Neuronal stem cell (in vitro differentiated cells): Measurements from ENCODE around the gene LMO4.

ENCODE experiments used
- DNase-seq: peaks from one replicate; pipeline ENCODE4 v3.0.0-alpha.2; 2013; ENCODE audit warnings: low spot score
- H2AFZ ChIP-seq: one replicate; pipeline ENCODE4 v1.6.1; 2013; ENCODE audit warnings: mild to moderate bottlenecking, low read length, inconsistent platforms
- H2AK5ac ChIP-seq: 2 replicates; pipeline ENCODE4 v1.6.1; 2013; ENCODE audit warnings: low read depth, mild to moderate bottlenecking, inconsistent platforms, low read length, moderate library complexity, mixed read lengths
- H2BK120ac ChIP-seq: 2 replicates; pipeline ENCODE4 v1.6.1; 2013; ENCODE audit warnings: low read depth, mild to moderate bottlenecking, inconsistent platforms, low read length, moderate library complexity, mixed read lengths
- H2BK12ac ChIP-seq: one replicate; pipeline ENCODE4 v1.6.1; 2013; ENCODE audit warnings: low read length, inconsistent platforms
- H2BK15ac ChIP-seq: 2 replicates; pipeline ENCODE4 v1.6.1; 2013; ENCODE audit warnings: mild to moderate bottlenecking, low read length, inconsistent platforms, mixed read lengths
- H2BK5ac ChIP-seq: one replicate; pipeline ENCODE4 v1.6.1; 2013; ENCODE audit warnings: inconsistent platforms, mild to moderate bottlenecking, low read length, moderate library complexity
- H3K14ac ChIP-seq: one replicate; pipeline ENCODE4 v1.6.1; 2013; ENCODE audit warnings: low read length, inconsistent platforms
- H3K18ac ChIP-seq: 2 replicates; pipeline ENCODE4 v1.6.1; 2013; ENCODE audit warnings: low read length, inconsistent platforms
- H3K23ac ChIP-seq: 2 replicates; pipeline ENCODE4 v1.6.1; 2013; ENCODE audit warnings: low read depth, mild to moderate bottlenecking, mixed read lengths, low read length, inconsistent platforms; ENCODE audit not compliant: poor library complexity
- H3K27ac ChIP-seq: replicated peaks from 3 replicates; pipeline ENCODE4 v1.5.1; 2013; ENCODE audit warnings: low read length, inconsistent platforms
- H3K27me3 ChIP-seq, 3 experiments: 2 replicates each; pipeline ENCODE4 v1.6.1; 2013; ENCODE audit warnings: low read length in 3 of 3, mild to moderate bottlenecking in 2 of 3, inconsistent platforms in 1 of 3, low read depth in 1 of 3, mixed read lengths in 1 of 3, moderate library complexity in 1 of 3; ENCODE audit not compliant: control insufficient read depth in 3 of 3, insufficient read depth in 3 of 3
- H3K36me3 ChIP-seq, 2 donors: replicated peaks in 1 of 2; 2 replicates each; pipeline ENCODE4 v1.6.1; 2013; ENCODE audit warnings: low read length in 2 of 2; ENCODE audit not compliant: control insufficient read depth in 2 of 2, insufficient read depth in 2 of 2
- H3K4ac ChIP-seq: 2 replicates; pipeline ENCODE4 v1.6.1; 2013; ENCODE audit warnings: inconsistent platforms, mild to moderate bottlenecking, low read length, moderate library complexity
- H3K4me1 ChIP-seq, 2 donors: 1 replicate in 1 of 2; 2 replicates in 1 of 2; pipeline ENCODE4 v1.6.1; 2013; ENCODE audit warnings: low read length in 2 of 2, low read depth in 1 of 2; ENCODE audit not compliant: control insufficient read depth in 2 of 2, insufficient read depth in 1 of 2
- H3K4me2 ChIP-seq: one replicate; pipeline ENCODE4 v1.6.1; 2013; ENCODE audit warnings: mild to moderate bottlenecking, low read length, inconsistent platforms; ENCODE audit not compliant: insufficient read depth, poor library complexity, severe bottlenecking
- H3K4me3 ChIP-seq, 2 donors: 2 replicates each; pipeline ENCODE4 v1.5.1; 2013; ENCODE audit warnings: low read length in 2 of 2, mild to moderate bottlenecking in 2 of 2, inconsistent platforms in 1 of 2, moderate library complexity in 1 of 2
- H3K79me1 ChIP-seq: one replicate; pipeline ENCODE4 v1.6.1; 2013; ENCODE audit warnings: low read depth, mild to moderate bottlenecking, inconsistent platforms, low read length, moderate library complexity
- H3K9ac ChIP-seq: one replicate; pipeline ENCODE4 v1.6.1; 2013; ENCODE audit warnings: mild to moderate bottlenecking, low read depth, low read length, inconsistent platforms; ENCODE audit not compliant: poor library complexity
- H3K9me3 ChIP-seq, 2 donors: replicated peaks in 1 of 2; 2 replicates each; pipeline versions ENCODE3 to v1.6.1; 2013; ENCODE audit warnings: low read length in 2 of 2, mild to moderate bottlenecking in 2 of 2, inconsistent platforms in 1 of 2, low read depth in 1 of 2, mixed read lengths in 1 of 2, moderate library complexity in 1 of 2; ENCODE audit not compliant: control insufficient read depth in 2 of 2, insufficient read depth in 1 of 2
- H4K8ac ChIP-seq: one replicate; pipeline ENCODE4 v1.6.1; 2013; ENCODE audit warnings: low read depth, mild to moderate bottlenecking, inconsistent platforms, low read length, moderate library complexity
- H4K91ac ChIP-seq: one replicate; pipeline ENCODE4 v1.6.1; 2013; ENCODE audit warnings: low read length, low read depth, mild to moderate bottlenecking, inconsistent platforms; ENCODE audit not compliant: poor library complexity
- WGBS, 2 donors: extraction: QIAGEN DNeasy Blood & Tissue Kit; methylation state at CpG; one replicate each; pipeline ENCODE4 v1.1.7; 2013; ENCODE audit warnings: missing lambda C conversion rate in 2 of 2, mixed read lengths in 1 of 2; ENCODE audit not compliant: insufficient read length in 2 of 2, insufficient replicate concordance in 1 of 2; ENCODE audit errors: extremely low coverage in 2 of 2; 5-methylcytosine and 5-hydroxymethylcytosine counted together

The LMO4 gene

GRCh38 chr1:87295445-87296110 lies 33.1 kb upstream of the LMO4 start:
- Histone ChIP-seq H3K18ac (no peak overlapping the region), H3K27me3 (peaks cover 0 to 20% (median 0%) of the 10 kb centered on the region in 3 experiments), H2BK5ac (no peak overlapping the region), H2AFZ (no peak overlapping the region), H3K27ac (no peak overlapping the region), H3K36me3 (no peaks in the 10 kb centered on the region), H2AK5ac (no peak overlapping the region), H3K4me2 (no peak overlapping the region), H3K79me1 (no peaks in the 10 kb centered on the region), H3K4ac (no peak overlapping the region), H3K23ac (no peak overlapping the region), H2BK15ac (no peak overlapping the region), H2BK120ac (no peak overlapping the region), H2BK12ac (no peak overlapping the region), H3K4me1 (peaks cover 0 to 13% of the 10 kb centered on the region in 2 donors), H4K8ac (no peak overlapping the region), H3K9ac (no peak overlapping the region), H3K14ac (no peak overlapping the region), H3K4me3 (no peak overlapping the region), H3K9me3 (no peaks in the 10 kb centered on the region), H4K91ac (no peak overlapping the region)
- DNase-seq = no peak
- no CpG with 5 or more reads among the region's 11 CpGs for WGBS, 2 donors

GRCh38 chr1:87296206-87296605 lies 32.5 kb upstream of the LMO4 start:
- H2BK5ac ChIP-seq = no peak overlapping the region
- no peak overlapping the region for H3K27ac ChIP-seq
- no peak overlapping the region for H3K23ac ChIP-seq
- H2BK120ac ChIP-seq = no peak overlapping the region
- DNase-seq = no peak
- H3K9ac ChIP-seq = no peak overlapping the region
- H4K91ac ChIP-seq = no peak overlapping the region
- no peak overlapping the region for H2AFZ ChIP-seq
- WGBS, 2 donors = no CpG with 5 or more reads among the region's 6 CpGs
- no peak overlapping the region for H3K4ac ChIP-seq
- no peak overlapping the region for H3K4me2 ChIP-seq
- H4K8ac ChIP-seq = no peak overlapping the region
- H3K36me3 ChIP-seq = no peaks in the 10 kb centered on the region
- H3K18ac ChIP-seq = no peak overlapping the region
- no peak overlapping the region for H2BK12ac ChIP-seq
- no peak overlapping the region for H3K14ac ChIP-seq
- no peaks in the 10 kb centered on the region for H3K79me1 ChIP-seq
- no peak overlapping the region for H2BK15ac ChIP-seq
- peaks cover 0 to 21% (median 0%) of the 10 kb centered on the region in 3 experiments for H3K27me3 ChIP-seq
- no peaks in the 10 kb centered on the region for H3K9me3 ChIP-seq
- no peak overlapping the region for H3K4me3 ChIP-seq
- peaks cover 0 to 13% of the 10 kb centered on the region in 2 donors for H3K4me1 ChIP-seq
- H2AK5ac ChIP-seq = no peak overlapping the region

GRCh38 chr1:87299661-87300060 lies 29.0 kb upstream of the LMO4 start:
- H3K4ac ChIP-seq = no peak overlapping the region
- no peak overlapping the region for H3K27ac ChIP-seq
- no peak overlapping the region for H2BK15ac ChIP-seq
- H2BK120ac ChIP-seq = no peak overlapping the region
- H2BK5ac ChIP-seq = no peak overlapping the region
- no CpG with 5 or more reads among the region's 1 CpG for WGBS, 2 donors
- peaks cover 0 to 35% (median 0%) of the 10 kb centered on the region in 3 experiments for H3K27me3 ChIP-seq
- no peak overlapping the region for H2BK12ac ChIP-seq
- no peak overlapping the region for H2AK5ac ChIP-seq
- no peak overlapping the region for H3K23ac ChIP-seq
- H2AFZ ChIP-seq = no peak overlapping the region
- H4K8ac ChIP-seq = no peak overlapping the region
- H3K9ac ChIP-seq = no peak overlapping the region
- no peak overlapping the region for H4K91ac ChIP-seq
- H3K4me1 ChIP-seq = peaks cover 0 to 7% of the 10 kb centered on the region in 2 donors
- H3K36me3 ChIP-seq = no peaks in the 10 kb centered on the region
- H3K9me3 ChIP-seq = no peaks in the 10 kb centered on the region
- no peak overlapping the region for H3K14ac ChIP-seq
- H3K79me1 ChIP-seq = no peaks in the 10 kb centered on the region
- no peak overlapping the region for H3K18ac ChIP-seq
- no peak for DNase-seq
- no peak overlapping the region for H3K4me3 ChIP-seq
- H3K4me2 ChIP-seq = no peak overlapping the region

GRCh38 chr1:87300628-87301027 lies 28.1 kb upstream of the LMO4 start:
- no peak overlapping the region for H3K4me2 ChIP-seq
- no CpG with 5 or more reads among the region's 8 CpGs for WGBS, 2 donors
- H4K91ac ChIP-seq = no peak overlapping the region
- H3K4ac ChIP-seq = no peak overlapping the region
- H2AFZ ChIP-seq = no peak overlapping the region
- H3K36me3 ChIP-seq = no peaks in the 10 kb centered on the region
- H2BK5ac ChIP-seq = no peak overlapping the region
- H2BK12ac ChIP-seq = no peak overlapping the region
- H3K79me1 ChIP-seq = no peaks in the 10 kb centered on the region
- H3K23ac ChIP-seq = no peak overlapping the region
- no peak overlapping the region for H3K18ac ChIP-seq
- no peak overlapping the region for H3K27ac ChIP-seq
- no peaks in the 10 kb centered on the region for H3K9me3 ChIP-seq
- DNase-seq = no peak
- H2BK15ac ChIP-seq = no peak overlapping the region
- H3K9ac ChIP-seq = no peak overlapping the region
- peaks cover 0 to 6% of the 10 kb centered on the region in 2 donors for H3K4me1 ChIP-seq
- H3K4me3 ChIP-seq = no peak overlapping the region
- H3K27me3 ChIP-seq = peaks cover 0 to 34% (median 0%) of the 10 kb centered on the region in 3 experiments
- H3K14ac ChIP-seq = no peak overlapping the region
- no peak overlapping the region for H2AK5ac ChIP-seq
- H2BK120ac ChIP-seq = no peak overlapping the region
- H4K8ac ChIP-seq = no peak overlapping the region
